Measurements from ENCODE around the gene PRKAG2. TPM values are rescaled to one million over a fixed set of nuclear protein-coding genes. Genes with fewer than 3 reads are reported as not detected.

The PRKAG2 gene
- polyA plus RNA-seq, 3 donors = 29.2 to 59.8 (median 30.9) TPM

- Histone ChIP-seq H3K9ac (ENCODE audit: insufficient read depth, low read length, poor library complexity, severe bottlenecking) (peak overlapping the region; percentile 66), H4K20me1 (ENCODE audit: insufficient read depth, low read length) (peaks cover 60% of the 10 kb centered on the region), H3K27ac (ENCODE audit: low read depth in 1 of 2, low read length in 2 of 2) (peak overlapping the region; percentile 81 to 88), H3K79me2 (ENCODE audit: insufficient read depth, low read length) (peaks cover 73% of the 10 kb centered on the region), H2AFZ (ENCODE audit: insufficient read depth, low read depth, low read length, poor library complexity, severe bottlenecking) (no peak overlapping the region), H3K36me3 (replicated peaks in 1 of 2; ENCODE audit: control insufficient read depth in 1 of 2, insufficient read depth in 2 of 2, low read length in 2 of 2) (peaks cover 0 to 17% of the 10 kb centered on the region in 2 donors), H3K9me3 (replicated peaks in 1 of 2; ENCODE audit: control insufficient read depth in 1 of 2, insufficient read depth in 1 of 2, low read length in 2 of 2) (no peaks in the 10 kb centered on the region), H3K4me1 (ENCODE audit: control insufficient read depth in 1 of 2, insufficient read depth in 2 of 2, low read length in 2 of 2) (peaks cover 65 to 66% of the 10 kb centered on the region in 2 donors), H3K27me3 (ENCODE audit: control insufficient read depth in 2 of 2, insufficient read depth in 2 of 2, low read length in 2 of 2) (no peaks in the 10 kb centered on the region), H3K4me2 (replicated peaks; ENCODE audit: extremely low read depth, low read length, poor library complexity, severe bottlenecking) (peak overlapping the region; percentile 78), H3K4me3 (replicated peaks in 1 of 3; ENCODE audit: low read depth in 2 of 3, low read length in 3 of 3) (peak overlapping the region in 1 of 3 experiments; percentile 65)
- DNase-seq = peak; percentile 26 to 51 (median 38)
- Mint-ChIP-seq H3K4me1 (peaks cover 66% of the 10 kb centered on the region), H3K4me3 (peak overlapping the region in 1 of 2 donors; percentile 35), H3K27me3 (ENCODE audit: low read depth in 3 of 3) (peaks cover 0 to 6% (median 0%) of the 10 kb centered on the region in 3 donors), H3K9me3 (peaks cover 0 to 2% (median 0%) of the 10 kb centered on the region in 7 donors), H3K36me3 (peaks cover 27 to 31% of the 10 kb centered on the region in 2 donors), H3K27ac (peak overlapping the region in 5 of 7 donors; percentile 94 to 97 (median 95))
- 89% methylated on average over 14 of the region's 18 CpGs for WGBS (ENCODE audit: insufficient coverage)
- intact Hi-C loops (cut with micrococcal nuclease) = no loop called here
- TF ChIP-seq CTCF (IDR thresholded peaks at IDR 0.05) = no peak
These were observed 36.6 kb downstream of the PRKAG2 start for GRCh38 chr7:151840088-151840910.

- H3K4me1 ChIP-seq (ENCODE audit: control insufficient read depth in 1 of 2, insufficient read depth in 2 of 2, low read length in 2 of 2) = peaks cover 57 to 58% of the 10 kb centered on the region in 2 donors
- intact Hi-C loops (cut with micrococcal nuclease) = loop anchor here in 1 of 2 donors (2.0 to 5.0 kb wide), 2 partner anchors 33 to 38 kb away; partner anchors contain the start of gene PRKAG2
- H3K9ac ChIP-seq (ENCODE audit: insufficient read depth, low read length, poor library complexity, severe bottlenecking) = peak overlapping the region; percentile 66
- no peaks in the 10 kb centered on the region for H3K9me3 ChIP-seq (replicated peaks in 1 of 2; ENCODE audit: control insufficient read depth in 1 of 2, insufficient read depth in 1 of 2, low read length in 2 of 2)
- H3K4me3 ChIP-seq (replicated peaks in 1 of 3; ENCODE audit: low read depth in 2 of 3, low read length in 3 of 3) = peak overlapping the region in 1 of 3 experiments; percentile 65
- no peak for TF ChIP-seq CTCF (IDR thresholded peaks at IDR 0.05)
- Mint-ChIP-seq H3K4me1 (peaks cover 58% of the 10 kb centered on the region), H3K27me3 (ENCODE audit: low read depth in 3 of 3) (peaks cover 0 to 6% (median 0%) of the 10 kb centered on the region in 3 donors), H3K4me3 (peak overlapping the region; percentile 69 to 82), H3K9me3 (peaks cover 0 to 2% (median 0%) of the 10 kb centered on the region in 7 donors), H3K27ac (peak overlapping the region; percentile 94 to 97 (median 95)), H3K36me3 (peaks cover 27 to 31% of the 10 kb centered on the region in 2 donors)
- no peak overlapping the region for H2AFZ ChIP-seq (ENCODE audit: insufficient read depth, low read depth, low read length, poor library complexity, severe bottlenecking)
- H4K20me1 ChIP-seq (ENCODE audit: insufficient read depth, low read length) = peaks cover 66% of the 10 kb centered on the region
- H3K27ac ChIP-seq (ENCODE audit: low read depth in 1 of 2, low read length in 2 of 2) = peak overlapping the region; percentile 81 to 88
- peak in 1 of 3 donors; percentile 75 for DNase-seq
- H3K36me3 ChIP-seq (replicated peaks in 1 of 2; ENCODE audit: control insufficient read depth in 1 of 2, insufficient read depth in 2 of 2, low read length in 2 of 2) = peaks cover 2 to 23% of the 10 kb centered on the region in 2 donors
- H3K27me3 ChIP-seq (ENCODE audit: control insufficient read depth in 2 of 2, insufficient read depth in 2 of 2, low read length in 2 of 2) = no peaks in the 10 kb centered on the region
- WGBS (ENCODE audit: insufficient coverage) = 24% methylated on average over 12 of the region's 13 CpGs
- H3K79me2 ChIP-seq (ENCODE audit: insufficient read depth, low read length) = peaks cover 73% of the 10 kb centered on the region
- H3K4me2 ChIP-seq (replicated peaks; ENCODE audit: extremely low read depth, low read length, poor library complexity, severe bottlenecking) = peak overlapping the region; percentile 78
These were observed 37.4 kb downstream of the PRKAG2 start for GRCh38 chr7:151839451-151839921.
